ENCODE results near the gene TGFB1. TPM values are rescaled to one million over a fixed set of nuclear protein-coding genes. Genes with fewer than 3 reads are reported as not detected.

Gene TGFB1
- polyA plus RNA-seq, 1 experiment, result 4.9 TPM

GRCh38 chr19:41288673-41289530, 64.8 kb downstream of the TGFB1 start:
- H3K27ac ChIP-seq (ENCODE audit: low read depth, low read length), result no peak overlapping the region
- TF ChIP-seq CTCF (IDR thresholded peaks at IDR 0.05; ENCODE audit: low read depth, low read length), result no peak
- POLR2A ChIA-PET, result interaction anchor here (1.0 kb wide), 1 partner anchor 16 kb away, joined by 4 read pairs; no protein-coding TSS in a partner anchor
- no peak overlapping the region for H3K4me3 ChIP-seq (ENCODE audit: low read depth, low read length)
- CTCF ChIA-PET, result interaction anchor here (0.6 to 1.4 kb wide), 2 partner anchors 20 to 26 kb away, joined by 3 read pairs; no protein-coding TSS in a partner anchor
- DNase-seq (ENCODE audit: low read depth, low spot score), result no peak
- no peaks in the 10 kb centered on the region for H3K27me3 ChIP-seq (ENCODE audit: control insufficient read depth, insufficient read depth, low read length)
- H3K9me3 ChIP-seq (ENCODE audit: control insufficient read depth, insufficient read depth, low read length), result no peaks in the 10 kb centered on the region

Small RNA genes within 50 kb of the gene (small RNA-seq; reads per million reads assigned to genes)
- not detected for gene RN7SL34P (ENCODE audit: insufficient read length, low read depth)

Other genes with a start within 250 kb of the TGFB1 start
- gene CYP2F1, start 239.5 kb downstream of the TGFB1 start, polyA plus RNA-seq (2011; rRNA removed), result not detected in 2 replicates
- 0.73 and 2.5 TPM in 2 replicates for gene CYP2S1, start 160.7 kb downstream of the TGFB1 start, polyA plus RNA-seq (2011; rRNA removed)
- 210 and 212 TPM in 2 replicates for gene AXL, start 134.7 kb downstream of the TGFB1 start, polyA plus RNA-seq (2011; rRNA removed)
- gene HNRNPUL1, start 89.5 kb downstream of the TGFB1 start, polyA plus RNA-seq (2011; rRNA removed), result 42.3 and 56.3 TPM in 2 replicates
- gene CCDC97, start 43.8 kb downstream of the TGFB1 start, polyA plus RNA-seq (2011; rRNA removed), result 8.5 and 9.3 TPM in 2 replicates
- 3.9 and 5.1 TPM in 2 replicates for gene B9D2, start 10.2 kb upstream of the TGFB1 start, polyA plus RNA-seq (2011; rRNA removed)
- 5.2 and 6.3 TPM in 2 replicates for gene TMEM91, start 22.6 kb upstream of the TGFB1 start, polyA plus RNA-seq (2011; rRNA removed)
- 7.8 and 11.7 TPM in 2 replicates for gene EXOSC5, start 43.4 kb upstream of the TGFB1 start, polyA plus RNA-seq (2011; rRNA removed)
- 10.8 and 15.3 TPM in 2 replicates for gene BCKDHA, start 43.9 kb upstream of the TGFB1 start, polyA plus RNA-seq (2011; rRNA removed)
- 0.14 and 0.29 TPM in 2 replicates for gene B3GNT8, start 73.5 kb upstream of the TGFB1 start, polyA plus RNA-seq (2011; rRNA removed)
- gene DMAC2, start 86.0 kb upstream of the TGFB1 start, polyA plus RNA-seq (2011; rRNA removed), result 58.2 and 64.7 TPM in 2 replicates
- gene ERICH4, start 89.2 kb upstream of the TGFB1 start, polyA plus RNA-seq (2011; rRNA removed), result not detected in 2 replicates
- gene CEACAM21, start 222.2 kb upstream of the TGFB1 start, polyA plus RNA-seq (2011; rRNA removed), result not detected in 2 replicates

Measured in AG04450 (cell line).